ENCODE measurements around the gene POC1A.

GRCh38 chr3:52147804-52148203 is 6.4 kb downstream of the POC1A start:
- TF ChIP-seq KLF1 (tag by site-specific recombination; IDR thresholded peaks at IDR 0.05) (no peak), CTCF (tag by site-specific recombination; IDR thresholded peaks at IDR 0.05) (no peak), ZNF138 (tag by site-specific recombination; IDR thresholded peaks at IDR 0.05; ENCODE audit: borderline replicate concordance) (no peak), ZNF140 (tag by site-specific recombination; IDR thresholded peaks at IDR 0.05) (no peak), PRDM6 (tag by site-specific recombination; IDR thresholded peaks at IDR 0.05) (no peak), ZNF221 (tag by site-specific recombination; IDR thresholded peaks at IDR 0.05; ENCODE audit: borderline replicate concordance) (no peak), ZNF292 (tag by site-specific recombination; IDR thresholded peaks at IDR 0.05; ENCODE audit: borderline replicate concordance, low read depth) (no peak), ZNF311 (tag by site-specific recombination; IDR thresholded peaks at IDR 0.05; ENCODE audit: borderline replicate concordance) (no peak), ZNF362 (tag by site-specific recombination; IDR thresholded peaks at IDR 0.05) (no peak), ZNF274 (IDR thresholded peaks at IDR 0.05; ENCODE audit: low read length) (no peak), ZNF274 (tag by site-specific recombination; IDR thresholded peaks at IDR 0.05; ENCODE audit: borderline replicate concordance) (no peak), REPIN1 (tag by site-specific recombination; IDR thresholded peaks at IDR 0.05; ENCODE audit: low read depth) (no peak), YY2 (tag by site-specific recombination; IDR thresholded peaks at IDR 0.05) (no peak)

Data from HEK293 (cell line).